ENCODE measurements around the gene POU6F1.

POU6F1 gene

DNA sequence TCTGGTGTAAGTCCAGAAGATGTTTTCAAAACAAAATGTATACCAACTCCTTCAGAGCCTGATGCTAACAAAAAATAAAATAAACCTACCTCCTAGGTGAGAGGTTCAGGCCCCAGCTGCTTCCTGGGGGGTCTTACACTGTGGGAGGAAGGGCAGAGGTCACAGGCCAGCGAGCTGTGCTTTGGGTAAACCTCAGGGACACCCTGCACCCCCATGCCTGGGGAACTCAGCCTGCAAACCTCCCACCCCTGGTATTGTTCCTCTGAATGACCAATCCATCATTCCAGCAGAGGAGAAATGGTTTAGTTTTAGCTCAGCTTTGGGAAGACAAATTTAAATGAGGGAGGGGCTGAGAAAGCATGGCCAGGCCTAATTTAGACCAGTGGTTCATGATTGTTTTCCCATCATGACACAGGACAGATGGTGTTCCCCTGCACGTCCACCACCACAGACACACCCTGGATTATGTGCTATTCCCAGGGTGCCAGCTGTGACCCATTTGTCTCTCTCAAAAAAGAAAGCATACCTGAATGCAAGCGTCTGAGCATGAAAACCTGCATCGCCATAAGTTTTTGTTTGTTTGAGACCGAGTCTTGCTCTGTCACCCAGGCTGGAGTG lies 30.4 kb downstream of the POU6F1 start:
- TF ChIP-seq ISL1 (CRISPR knock-in tag; IDR thresholded peaks at IDR 0.05) (no peak), SNAI2 (CRISPR knock-in tag; IDR thresholded peaks at IDR 0.05) (no peak), ZFP3 (CRISPR knock-in tag; IDR thresholded peaks at IDR 0.05) (no peak), GLIS3 (CRISPR knock-in tag; IDR thresholded peaks at IDR 0.05) (no peak)
- TF ChIP-seq, protein P1, sequence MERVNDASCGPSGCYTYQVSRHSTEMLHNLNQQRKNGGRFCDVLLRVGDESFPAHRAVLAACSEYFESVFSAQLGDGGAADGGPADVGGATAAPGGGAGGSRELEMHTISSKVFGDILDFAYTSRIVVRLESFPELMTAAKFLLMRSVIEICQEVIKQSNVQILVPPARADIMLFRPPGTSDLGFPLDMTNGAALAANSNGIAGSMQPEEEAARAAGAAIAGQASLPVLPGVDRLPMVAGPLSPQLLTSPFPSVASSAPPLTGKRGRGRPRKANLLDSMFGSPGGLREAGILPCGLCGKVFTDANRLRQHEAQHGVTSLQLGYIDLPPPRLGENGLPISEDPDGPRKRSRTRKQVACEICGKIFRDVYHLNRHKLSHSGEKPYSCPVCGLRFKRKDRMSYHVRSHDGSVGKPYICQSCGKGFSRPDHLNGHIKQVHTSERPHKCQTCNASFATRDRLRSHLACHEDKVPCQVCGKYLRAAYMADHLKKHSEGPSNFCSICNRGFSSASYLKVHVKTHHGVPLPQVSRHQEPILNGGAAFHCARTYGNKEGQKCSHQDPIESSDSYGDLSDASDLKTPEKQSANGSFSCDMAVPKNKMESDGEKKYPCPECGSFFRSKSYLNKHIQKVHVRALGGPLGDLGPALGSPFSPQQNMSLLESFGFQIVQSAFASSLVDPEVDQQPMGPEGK (CRISPR knock-in tag; IDR thresholded peaks at IDR 0.05; ENCODE audit: borderline replicate concordance) = no peak
- TF ChIP-seq, protein P2, sequence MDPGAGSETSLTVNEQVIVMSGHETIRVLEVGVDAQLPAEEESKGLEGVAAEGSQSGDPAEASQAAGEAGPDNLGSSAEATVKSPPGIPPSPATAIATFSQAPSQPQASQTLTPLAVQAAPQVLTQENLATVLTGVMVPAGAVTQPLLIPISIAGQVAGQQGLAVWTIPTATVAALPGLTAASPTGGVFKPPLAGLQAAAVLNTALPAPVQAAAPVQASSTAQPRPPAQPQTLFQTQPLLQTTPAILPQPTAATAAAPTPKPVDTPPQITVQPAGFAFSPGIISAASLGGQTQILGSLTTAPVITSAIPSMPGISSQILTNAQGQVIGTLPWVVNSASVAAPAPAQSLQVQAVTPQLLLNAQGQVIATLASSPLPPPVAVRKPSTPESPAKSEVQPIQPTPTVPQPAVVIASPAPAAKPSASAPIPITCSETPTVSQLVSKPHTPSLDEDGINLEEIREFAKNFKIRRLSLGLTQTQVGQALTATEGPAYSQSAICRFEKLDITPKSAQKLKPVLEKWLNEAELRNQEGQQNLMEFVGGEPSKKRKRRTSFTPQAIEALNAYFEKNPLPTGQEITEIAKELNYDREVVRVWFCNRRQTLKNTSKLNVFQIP (CRISPR knock-in tag; IDR thresholded peaks at IDR 0.05; ENCODE audit: borderline replicate concordance, low read depth) = no peak
- ATAC-seq = no peak

DNA sequence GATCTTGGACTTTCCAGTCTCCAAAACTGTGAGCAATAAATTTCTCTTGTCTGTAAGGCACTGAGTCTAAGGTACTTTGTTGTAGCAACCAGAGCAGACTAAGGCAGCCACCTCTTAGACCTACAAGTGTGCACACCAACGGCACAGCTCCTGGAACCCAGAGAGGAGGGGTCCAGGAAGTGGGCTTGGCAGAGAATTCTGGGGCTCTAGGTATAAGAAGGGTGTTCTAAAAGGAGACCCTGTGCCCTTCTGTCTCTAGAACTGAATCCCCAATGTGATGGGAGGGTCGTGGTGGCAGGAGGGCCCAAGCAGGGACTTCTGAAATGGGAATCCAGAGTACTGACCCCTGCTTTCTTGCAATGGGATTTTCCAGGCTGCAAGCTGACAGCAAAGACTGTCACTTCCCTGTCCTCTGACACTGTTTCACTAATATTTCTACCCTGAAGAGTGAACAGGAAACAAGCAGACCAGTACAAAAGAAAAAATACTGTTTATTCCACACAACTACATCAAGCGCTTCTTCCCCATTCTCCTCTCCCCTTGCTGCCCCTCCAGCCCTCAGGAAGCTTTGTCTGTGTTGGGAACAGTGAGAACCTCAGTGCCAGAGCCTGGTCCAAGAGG lies 31.3 kb downstream of the POU6F1 start:
- ATAC-seq = no peak
- no peak for TF ChIP-seq ISL1 (CRISPR knock-in tag; IDR thresholded peaks at IDR 0.05)
- no peak for TF ChIP-seq ZC3H10 (CRISPR knock-in tag; IDR thresholded peaks at IDR 0.05)
- TF ChIP-seq ZFP30 (CRISPR knock-in tag; IDR thresholded peaks at IDR 0.05) = no peak
- TF ChIP-seq ZFP3 (CRISPR knock-in tag; IDR thresholded peaks at IDR 0.05) = no peak
- no peak for TF ChIP-seq ZNF8 (CRISPR knock-in tag; IDR thresholded peaks at IDR 0.05)
- TF ChIP-seq OSR1 (CRISPR knock-in tag; IDR thresholded peaks at IDR 0.05) = no peak
- TF ChIP-seq ZNF565 (CRISPR knock-in tag; conservative IDR thresholded peaks at IDR 0.05; ENCODE audit: low read depth) = no peak
- no peak for TF ChIP-seq BACH2 (CRISPR knock-in tag; IDR thresholded peaks at IDR 0.05; ENCODE audit: borderline replicate concordance)
- TF ChIP-seq, protein P3, sequence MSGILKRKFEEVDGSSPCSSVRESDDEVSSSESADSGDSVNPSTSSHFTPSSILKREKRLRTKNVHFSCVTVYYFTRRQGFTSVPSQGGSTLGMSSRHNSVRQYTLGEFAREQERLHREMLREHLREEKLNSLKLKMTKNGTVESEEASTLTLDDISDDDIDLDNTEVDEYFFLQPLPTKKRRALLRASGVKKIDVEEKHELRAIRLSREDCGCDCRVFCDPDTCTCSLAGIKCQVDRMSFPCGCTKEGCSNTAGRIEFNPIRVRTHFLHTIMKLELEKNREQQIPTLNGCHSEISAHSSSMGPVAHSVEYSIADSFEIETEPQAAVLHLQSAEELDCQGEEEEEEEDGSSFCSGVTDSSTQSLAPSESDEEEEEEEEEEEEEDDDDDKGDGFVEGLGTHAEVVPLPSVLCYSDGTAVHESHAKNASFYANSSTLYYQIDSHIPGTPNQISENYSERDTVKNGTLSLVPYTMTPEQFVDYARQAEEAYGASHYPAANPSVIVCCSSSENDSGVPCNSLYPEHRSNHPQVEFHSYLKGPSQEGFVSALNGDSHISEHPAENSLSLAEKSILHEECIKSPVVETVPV (CRISPR knock-in tag; IDR thresholded peaks at IDR 0.05) = no peak
- TF ChIP-seq ZNF70 (CRISPR knock-in tag; IDR thresholded peaks at IDR 0.05) = no peak
- no peak for TF ChIP-seq GLIS3 (CRISPR knock-in tag; IDR thresholded peaks at IDR 0.05)
- no peak for TF ChIP-seq PPARA (CRISPR knock-in tag; IDR thresholded peaks at IDR 0.05; ENCODE audit: borderline replicate concordance)
- TF ChIP-seq ARNTL (CRISPR knock-in tag; IDR thresholded peaks at IDR 0.05; ENCODE audit: borderline replicate concordance, low read depth) = no peak
- TF ChIP-seq, protein P4, sequence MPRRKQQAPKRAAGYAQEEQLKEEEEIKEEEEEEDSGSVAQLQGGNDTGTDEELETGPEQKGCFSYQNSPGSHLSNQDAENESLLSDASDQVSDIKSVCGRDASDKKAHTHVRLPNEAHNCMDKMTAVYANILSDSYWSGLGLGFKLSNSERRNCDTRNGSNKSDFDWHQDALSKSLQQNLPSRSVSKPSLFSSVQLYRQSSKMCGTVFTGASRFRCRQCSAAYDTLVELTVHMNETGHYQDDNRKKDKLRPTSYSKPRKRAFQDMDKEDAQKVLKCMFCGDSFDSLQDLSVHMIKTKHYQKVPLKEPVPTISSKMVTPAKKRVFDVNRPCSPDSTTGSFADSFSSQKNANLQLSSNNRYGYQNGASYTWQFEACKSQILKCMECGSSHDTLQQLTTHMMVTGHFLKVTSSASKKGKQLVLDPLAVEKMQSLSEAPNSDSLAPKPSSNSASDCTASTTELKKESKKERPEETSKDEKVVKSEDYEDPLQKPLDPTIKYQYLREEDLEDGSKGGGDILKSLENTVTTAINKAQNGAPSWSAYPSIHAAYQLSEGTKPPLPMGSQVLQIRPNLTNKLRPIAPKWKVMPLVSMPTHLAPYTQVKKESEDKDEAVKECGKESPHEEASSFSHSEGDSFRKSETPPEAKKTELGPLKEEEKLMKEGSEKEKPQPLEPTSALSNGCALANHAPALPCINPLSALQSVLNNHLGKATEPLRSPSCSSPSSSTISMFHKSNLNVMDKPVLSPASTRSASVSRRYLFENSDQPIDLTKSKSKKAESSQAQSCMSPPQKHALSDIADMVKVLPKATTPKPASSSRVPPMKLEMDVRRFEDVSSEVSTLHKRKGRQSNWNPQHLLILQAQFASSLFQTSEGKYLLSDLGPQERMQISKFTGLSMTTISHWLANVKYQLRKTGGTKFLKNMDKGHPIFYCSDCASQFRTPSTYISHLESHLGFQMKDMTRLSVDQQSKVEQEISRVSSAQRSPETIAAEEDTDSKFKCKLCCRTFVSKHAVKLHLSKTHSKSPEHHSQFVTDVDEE (CRISPR knock-in tag; IDR thresholded peaks at IDR 0.05) = no peak
- no peak for TF ChIP-seq SNAI2 (CRISPR knock-in tag; IDR thresholded peaks at IDR 0.05)
- TF ChIP-seq, protein P5, sequence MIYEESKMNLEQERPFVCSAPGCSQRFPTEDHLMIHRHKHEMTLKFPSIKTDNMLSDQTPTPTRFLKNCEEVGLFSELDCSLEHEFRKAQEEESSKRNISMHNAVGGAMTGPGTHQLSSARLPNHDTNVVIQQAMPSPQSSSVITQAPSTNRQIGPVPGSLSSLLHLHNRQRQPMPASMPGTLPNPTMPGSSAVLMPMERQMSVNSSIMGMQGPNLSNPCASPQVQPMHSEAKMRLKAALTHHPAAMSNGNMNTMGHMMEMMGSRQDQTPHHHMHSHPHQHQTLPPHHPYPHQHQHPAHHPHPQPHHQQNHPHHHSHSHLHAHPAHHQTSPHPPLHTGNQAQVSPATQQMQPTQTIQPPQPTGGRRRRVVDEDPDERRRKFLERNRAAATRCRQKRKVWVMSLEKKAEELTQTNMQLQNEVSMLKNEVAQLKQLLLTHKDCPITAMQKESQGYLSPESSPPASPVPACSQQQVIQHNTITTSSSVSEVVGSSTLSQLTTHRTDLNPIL (CRISPR knock-in tag; IDR thresholded peaks at IDR 0.05; ENCODE audit: low read depth) = no peak
- TF ChIP-seq TCF4 (CRISPR knock-in tag; IDR thresholded peaks at IDR 0.05; ENCODE audit: borderline replicate concordance) = no peak

DNA sequence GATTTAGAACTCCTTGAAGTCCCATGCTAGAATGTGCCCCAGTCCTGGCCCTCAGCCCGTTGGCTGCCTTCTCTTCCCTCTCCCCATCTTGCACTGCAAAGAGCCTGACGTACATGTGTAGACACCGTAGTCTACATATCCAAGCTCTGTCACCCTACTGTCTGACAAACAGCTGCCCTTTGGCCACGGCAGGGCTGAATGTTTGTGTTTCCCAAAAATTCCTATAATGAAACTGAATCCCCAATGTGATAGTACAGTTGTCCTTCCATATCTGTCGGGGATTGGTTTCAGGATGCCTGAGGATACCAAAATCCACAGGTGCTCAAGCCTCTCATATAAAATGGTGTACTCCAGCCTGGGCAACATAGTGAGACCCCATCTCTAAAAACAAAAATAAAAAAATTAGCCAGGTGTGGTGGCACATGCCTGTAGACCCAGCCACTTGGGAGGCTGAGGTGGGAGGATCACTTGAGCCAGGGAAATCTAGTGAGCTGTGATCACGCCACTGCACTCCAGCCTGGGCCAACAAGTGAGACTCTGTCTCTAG lies 32.6 kb downstream of the POU6F1 start:
- TF ChIP-seq TOX (CRISPR knock-in tag; IDR thresholded peaks at IDR 0.05; ENCODE audit: borderline replicate concordance) (no peak), SNAI2 (CRISPR knock-in tag; IDR thresholded peaks at IDR 0.05) (no peak), RARB (CRISPR knock-in tag; IDR thresholded peaks at IDR 0.05) (no peak), ZNF8 (CRISPR knock-in tag; IDR thresholded peaks at IDR 0.05) (no peak), CSDC2 (CRISPR knock-in tag; IDR thresholded peaks at IDR 0.05) (no peak), ESRRG (CRISPR knock-in tag; IDR thresholded peaks at IDR 0.05) (no peak), ZNF565 (CRISPR knock-in tag; conservative IDR thresholded peaks at IDR 0.05; ENCODE audit: low read depth) (no peak), ZFP3 (CRISPR knock-in tag; IDR thresholded peaks at IDR 0.05) (no peak)
- TF ChIP-seq, protein P2 (CRISPR knock-in tag; IDR thresholded peaks at IDR 0.05; ENCODE audit: borderline replicate concordance, low read depth) = no peak
- TF ChIP-seq, protein P1 (CRISPR knock-in tag; IDR thresholded peaks at IDR 0.05; ENCODE audit: borderline replicate concordance) = no peak
- no peak for ATAC-seq
